VCaP (cell line): ENCODE measurements around the gene CCKAR.

Experiments
- H3K27ac ChIP-seq: fragments of 450-650 bp; 2 replicates; pipeline ENCODE4 v1.5.1; 2017
- TF ChIP-seq, protein P1 (sequence below): fragments of 450-650 bp; conservative IDR thresholded peaks from 2 replicates; pipeline ENCODE4 v1.5.1; 2017; ENCODE audit warnings: mild to moderate bottlenecking, moderate library complexity

Gene CCKAR

DNA sequence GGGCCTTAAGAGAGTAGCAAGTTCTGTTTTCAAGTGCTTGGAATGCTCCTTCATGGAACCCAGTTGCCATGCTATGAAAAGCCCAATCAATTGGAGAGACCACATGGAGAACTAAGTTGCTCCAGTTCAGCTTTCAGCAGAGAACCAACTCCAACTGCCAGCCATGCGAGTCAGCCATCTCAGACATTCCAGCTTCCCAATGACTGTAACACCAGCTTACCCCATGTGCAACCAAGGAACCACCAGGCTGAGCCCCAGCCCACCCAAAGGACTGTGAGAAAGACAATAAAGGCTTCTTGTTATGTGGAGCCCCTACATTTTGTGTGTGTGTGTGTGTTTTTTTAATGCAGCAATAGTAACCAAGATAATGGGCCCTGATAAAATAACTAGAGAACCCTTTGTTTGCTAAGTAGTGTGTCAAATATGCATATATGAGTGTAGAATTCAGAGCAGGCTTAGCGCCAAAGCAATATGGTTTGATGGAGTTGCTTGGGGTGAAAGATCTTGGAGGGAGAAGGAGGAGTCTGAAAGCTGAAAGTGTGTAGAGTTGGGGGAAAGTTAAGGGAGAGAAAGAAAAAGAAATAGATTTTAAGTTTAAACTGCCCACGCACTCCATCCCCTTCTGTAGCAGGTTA, 35.0 kb upstream of the CCKAR start:
- TF ChIP-seq, protein P1, sequence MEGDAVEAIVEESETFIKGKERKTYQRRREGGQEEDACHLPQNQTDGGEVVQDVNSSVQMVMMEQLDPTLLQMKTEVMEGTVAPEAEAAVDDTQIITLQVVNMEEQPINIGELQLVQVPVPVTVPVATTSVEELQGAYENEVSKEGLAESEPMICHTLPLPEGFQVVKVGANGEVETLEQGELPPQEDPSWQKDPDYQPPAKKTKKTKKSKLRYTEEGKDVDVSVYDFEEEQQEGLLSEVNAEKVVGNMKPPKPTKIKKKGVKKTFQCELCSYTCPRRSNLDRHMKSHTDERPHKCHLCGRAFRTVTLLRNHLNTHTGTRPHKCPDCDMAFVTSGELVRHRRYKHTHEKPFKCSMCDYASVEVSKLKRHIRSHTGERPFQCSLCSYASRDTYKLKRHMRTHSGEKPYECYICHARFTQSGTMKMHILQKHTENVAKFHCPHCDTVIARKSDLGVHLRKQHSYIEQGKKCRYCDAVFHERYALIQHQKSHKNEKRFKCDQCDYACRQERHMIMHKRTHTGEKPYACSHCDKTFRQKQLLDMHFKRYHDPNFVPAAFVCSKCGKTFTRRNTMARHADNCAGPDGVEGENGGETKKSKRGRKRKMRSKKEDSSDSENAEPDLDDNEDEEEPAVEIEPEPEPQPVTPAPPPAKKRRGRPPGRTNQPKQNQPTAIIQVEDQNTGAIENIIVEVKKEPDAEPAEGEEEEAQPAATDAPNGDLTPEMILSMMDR, result no peak
- no peak overlapping the region for H3K27ac ChIP-seq

DNA sequence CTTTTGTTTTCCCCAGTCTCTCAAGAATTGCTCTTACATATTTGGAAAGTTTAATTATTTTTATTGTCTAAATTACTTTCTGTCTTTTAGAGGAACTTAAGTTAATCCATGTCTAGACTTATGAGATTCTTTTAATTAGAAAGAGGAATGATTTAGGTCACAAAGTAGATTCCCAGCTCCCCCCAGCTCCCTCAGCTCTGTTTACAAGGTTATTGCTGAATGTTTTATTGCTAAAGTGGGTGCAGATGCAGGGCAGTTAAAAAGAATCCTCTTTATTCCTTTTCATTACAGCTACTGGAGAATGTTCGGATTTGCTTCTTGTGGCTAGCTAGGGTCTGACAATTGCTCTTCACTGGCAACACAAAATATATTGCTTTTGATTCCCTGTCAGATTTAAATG, 33.7 kb upstream of the CCKAR start:
- no peak overlapping the region for H3K27ac ChIP-seq
- TF ChIP-seq, protein P1, result no peak

DNA sequence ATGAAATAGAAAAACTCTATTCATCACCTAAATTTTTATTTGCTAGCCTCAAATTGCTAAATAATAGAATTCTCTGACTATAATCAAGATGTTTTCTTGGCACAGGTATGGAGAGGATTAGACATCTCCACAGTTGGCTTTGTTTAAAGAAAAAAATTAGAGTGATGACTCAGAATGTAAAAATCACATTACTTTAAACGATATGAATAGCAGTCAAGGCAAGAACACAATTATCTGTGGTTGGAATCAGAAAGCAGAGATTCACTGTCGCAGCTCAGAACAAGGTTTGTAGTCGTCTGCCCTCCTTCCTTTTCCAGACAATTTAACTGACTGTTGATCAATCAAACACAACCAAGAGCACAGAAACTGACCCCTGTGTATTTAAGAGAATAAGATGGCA, 32.2 kb upstream of the CCKAR start:
- no peak overlapping the region for H3K27ac ChIP-seq
- TF ChIP-seq, protein P1, result no peak

DNA sequence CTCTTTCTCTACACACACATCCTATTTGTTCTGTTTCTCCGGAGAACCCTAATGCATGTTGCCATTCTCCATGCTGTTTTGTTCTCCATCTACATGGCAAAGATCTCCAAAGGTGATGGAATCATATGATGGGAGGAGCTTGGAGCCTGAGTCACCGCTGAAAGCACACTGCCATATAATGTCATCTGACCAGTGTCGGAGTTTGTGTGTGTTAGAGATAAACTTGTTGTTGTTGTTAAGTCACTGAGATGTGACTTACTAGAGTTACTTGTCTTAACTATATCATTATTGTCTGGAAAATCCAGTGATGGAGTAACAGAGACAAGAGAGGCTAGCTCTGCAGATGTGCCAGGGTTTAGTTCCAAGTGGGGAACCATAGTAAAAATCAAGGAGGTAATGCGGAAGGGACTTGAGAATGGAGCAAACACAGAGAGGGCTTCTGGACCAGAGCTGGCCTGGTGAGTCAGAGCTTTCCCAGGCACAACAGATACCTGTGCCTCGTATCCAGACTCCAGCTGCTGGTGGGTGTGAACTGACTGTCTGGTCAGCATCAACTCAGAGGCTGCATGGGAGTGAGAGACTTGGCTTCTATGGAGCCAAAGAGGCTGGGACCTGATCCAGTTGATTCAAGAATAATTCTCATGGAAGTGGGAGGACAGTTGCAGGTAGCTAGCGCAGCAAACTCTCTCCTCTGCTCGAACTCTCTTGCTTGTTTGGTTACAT, 30.6 kb upstream of the CCKAR start:
- no peak overlapping the region for H3K27ac ChIP-seq
- TF ChIP-seq, protein P1, result no peak

- H3K27ac ChIP-seq, result no peak overlapping the region
- TF ChIP-seq, protein P1, result no peak
Observed at GRCh38 chr4:26515936-26516335, 25.7 kb upstream of the CCKAR start.

DNA sequence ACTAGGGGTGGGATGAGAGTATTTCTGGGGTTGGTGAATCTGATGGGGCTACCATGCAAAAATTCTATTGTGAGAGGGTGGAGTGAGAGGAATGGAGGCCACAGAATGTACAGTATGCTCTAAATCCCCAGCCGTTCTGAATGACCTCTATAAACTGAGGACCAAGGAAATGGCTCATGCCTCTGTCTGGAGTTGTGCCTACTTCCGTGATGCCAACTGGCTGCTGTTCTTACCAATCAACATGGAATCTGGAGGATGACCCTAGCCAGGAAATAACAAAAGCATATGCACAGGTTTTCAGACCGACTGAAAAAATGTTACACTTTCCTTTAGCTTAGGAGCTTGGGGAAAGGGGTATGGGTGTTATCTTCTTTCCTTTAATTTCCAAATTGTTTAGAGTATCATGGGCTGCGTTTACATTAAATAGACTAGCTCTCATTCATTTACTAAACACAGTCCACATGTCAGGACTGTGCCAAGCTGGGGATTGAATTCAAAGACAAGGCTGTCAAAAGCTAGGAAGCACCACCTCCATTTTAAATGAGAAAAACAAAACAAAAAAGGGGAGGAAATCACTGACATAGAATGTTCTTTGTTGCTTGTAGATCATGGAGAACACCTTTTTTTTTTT, 20.2 kb upstream of the CCKAR start:
- H3K27ac ChIP-seq, result no peak overlapping the region
- TF ChIP-seq, protein P1, result no peak

GRCh38 chr4:26509681-26510333, 19.5 kb upstream of the CCKAR start:
- TF ChIP-seq, protein P1, result no peak
- no peak overlapping the region for H3K27ac ChIP-seq
